Prostate gland (tissue), 2 donors: ENCODE measurements around the gene DCAF12. TPM values are rescaled to one million over a fixed set of nuclear protein-coding genes. Genes with fewer than 3 reads are reported as not detected.

Source experiments
- DNase-seq: peaks from one replicate; pipeline ENCODE4 v3.0.0-alpha.2; 2019; ENCODE audit warnings: low spot score
- H3K27ac ChIP-seq, 2 donors: fragments of 200-600 bp; sonication (generic); 2 replicates each; pipeline ENCODE4 v1.5.1; 2017 to 2019
- H3K27me3 ChIP-seq: fragments of 200-600 bp; sonication (generic); replicated peaks from 2 replicates; pipeline ENCODE4 v1.5.1; 2019; ENCODE audit not compliant: insufficient read depth
- H3K36me3 ChIP-seq, 2 donors: fragments of 200-600 bp; sonication (generic); 1 replicate in 1 of 2; 2 replicates in 1 of 2; pipeline versions ENCODE4 v1.5.1 to v1.8.1; 2017 to 2019
- H3K4me1 ChIP-seq: fragments of 200-600 bp; sonication (generic); replicated peaks from 2 replicates; pipeline ENCODE4 v1.5.1; 2019
- H3K4me3 ChIP-seq, 2 donors: fragments of 200-600 bp; sonication (generic); 2 replicates each; pipeline ENCODE4 v1.5.1; 2017 to 2019
- H3K9me3 ChIP-seq: fragments of 200-600 bp; sonication (generic); 2 replicates; pipeline ENCODE4 v1.5.1; 2017
- CTCF ChIP-seq, 4 experiments: fragments of 200-600 bp in 2 of 4; fragments of 450-650 bp in 2 of 4; sonication (generic) in 2 of 4; IDR thresholded peaks; 1 replicate in 3 of 4; 2 replicates in 1 of 4; pipeline ENCODE4 v1.5.1; 2016 to 2019; ENCODE audit warnings: antibody characterized with exemption in 4 of 4, mild to moderate bottlenecking in 2 of 4, moderate library complexity in 2 of 4
- POLR2A ChIP-seq: fragments of 450-650 bp; IDR thresholded peaks from one replicate; pipeline ENCODE4 v1.6.1; 2016; ENCODE audit warnings: antibody characterized with exemption, mild to moderate bottlenecking
- POLR2AphosphoS5 ChIP-seq: sonication (generic); formaldehyde crosslinking; IDR thresholded peaks from one replicate; pipeline ENCODE4 v1.6.1; 2017; ENCODE audit warnings: antibody characterized with exemption
- WGBS: methylation state at CpG from one replicate; pipeline ENCODE4 v1.1.5; 2018; 5-methylcytosine and 5-hydroxymethylcytosine counted together
- intact Hi-C: fragments of 100-400 bp; cut with DNase I; formaldehyde crosslinking; loops from one replicate; pipeline ENCODE4 v1.14.2; 2022
- small RNA-seq, 2 donors: library from RNA; depleted of rRNA; stranded (forward); fragments of <200 nt; gene quantifications; one replicate each; pipeline ENCODE3, GENCODE V24; 2016
- total RNA-seq, 2 donors: library from RNA; depleted of rRNA; stranded (reverse); fragments of >200 nt; gene quantifications; one replicate each; pipeline ENCODE4 v1.1.0, GENCODE V29; 2016

Gene DCAF12
- total RNA-seq, 2 donors from 2014 or later = 30.6 to 100 TPM

DNA sequence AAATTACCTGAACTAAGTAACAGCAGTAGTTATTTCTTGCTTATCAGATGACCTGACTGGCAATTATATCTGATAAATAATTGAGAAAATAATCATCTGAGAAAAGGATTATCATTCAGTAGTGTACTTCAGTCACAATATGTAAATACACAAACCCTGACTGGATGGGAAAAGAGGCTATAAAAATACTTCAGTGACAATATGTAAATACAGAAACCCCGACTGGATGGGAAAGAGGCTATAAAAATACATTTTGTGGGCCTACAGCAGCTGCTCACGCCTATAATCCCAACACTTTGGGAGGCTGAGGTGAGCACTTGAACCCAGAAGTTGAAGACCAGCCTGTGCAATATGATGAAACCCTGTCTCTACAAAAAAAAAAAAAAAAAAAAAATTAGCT, 88.9 kb downstream of the DCAF12 start:
- H3K9me3 ChIP-seq = no peaks in the 10 kb centered on the region
- 25% methylated on average over 2 of the region's 2 CpGs for WGBS
- no peak for TF ChIP-seq POLR2AphosphoS5
- no peak for TF ChIP-seq CTCF (IDR thresholded peaks at IDR 0.05)
- TF ChIP-seq POLR2A = no peak
- no peak overlapping the region for H3K27ac ChIP-seq
- DNase-seq = no peak
- no peaks in the 10 kb centered on the region for H3K4me1 ChIP-seq
- intact Hi-C loops = no loop called here
- H3K36me3 ChIP-seq = no peaks in the 10 kb centered on the region
- H3K4me3 ChIP-seq = no peak overlapping the region
- H3K27me3 ChIP-seq = no peaks in the 10 kb centered on the region

GRCh38 chr9:34036625-34037024, 89.9 kb downstream of the DCAF12 start:
- 94% methylated on average over 5 of the region's 5 CpGs for WGBS
- H3K9me3 ChIP-seq = no peaks in the 10 kb centered on the region
- no peak overlapping the region for H3K4me3 ChIP-seq
- DNase-seq = no peak
- no peaks in the 10 kb centered on the region for H3K27me3 ChIP-seq
- H3K36me3 ChIP-seq = no peaks in the 10 kb centered on the region
- H3K27ac ChIP-seq = no peak overlapping the region
- H3K4me1 ChIP-seq = no peaks in the 10 kb centered on the region
- TF ChIP-seq CTCF (IDR thresholded peaks at IDR 0.05) (no peak), POLR2AphosphoS5 (no peak), POLR2A (no peak)
- intact Hi-C loops = no loop called here

Small RNA genes lying within 50 kb of the gene (small RNA-seq; reads per million reads assigned to genes)
- 0 reads per million in 2 donors for gene RN7SKP114

Other genes with a start within 250 kb of the DCAF12 start
- 10 to 100 TPM; 29.8 to 52.8 TPM for gene UBAP2, start 77.8 kb downstream of the DCAF12 start, total RNA-seq
- 10 to 100 TPM; 38.3 to 72.2 TPM for gene UBAP1, start 52.3 kb upstream of the DCAF12 start, total RNA-seq
- 1 to 10 TPM; 1.7 to 7.3 TPM for gene KIF24, start 202.6 kb upstream of the DCAF12 start, total RNA-seq
- 10 to 100 TPM; 18.0 to 45.8 TPM for gene NUDT2, start 202.9 kb upstream of the DCAF12 start, total RNA-seq